ENCODE results near the gene NPLOC4. TPM values are rescaled to one million over a fixed set of nuclear protein-coding genes. Genes with fewer than 3 reads are reported as not detected.
A peak's percentile ranks its signal among the peaks of the same experiment; 100 is the strongest.

Gene NPLOC4
- total RNA-seq, 1 experiment from 2014 or later: 75.7 TPM

DNA sequence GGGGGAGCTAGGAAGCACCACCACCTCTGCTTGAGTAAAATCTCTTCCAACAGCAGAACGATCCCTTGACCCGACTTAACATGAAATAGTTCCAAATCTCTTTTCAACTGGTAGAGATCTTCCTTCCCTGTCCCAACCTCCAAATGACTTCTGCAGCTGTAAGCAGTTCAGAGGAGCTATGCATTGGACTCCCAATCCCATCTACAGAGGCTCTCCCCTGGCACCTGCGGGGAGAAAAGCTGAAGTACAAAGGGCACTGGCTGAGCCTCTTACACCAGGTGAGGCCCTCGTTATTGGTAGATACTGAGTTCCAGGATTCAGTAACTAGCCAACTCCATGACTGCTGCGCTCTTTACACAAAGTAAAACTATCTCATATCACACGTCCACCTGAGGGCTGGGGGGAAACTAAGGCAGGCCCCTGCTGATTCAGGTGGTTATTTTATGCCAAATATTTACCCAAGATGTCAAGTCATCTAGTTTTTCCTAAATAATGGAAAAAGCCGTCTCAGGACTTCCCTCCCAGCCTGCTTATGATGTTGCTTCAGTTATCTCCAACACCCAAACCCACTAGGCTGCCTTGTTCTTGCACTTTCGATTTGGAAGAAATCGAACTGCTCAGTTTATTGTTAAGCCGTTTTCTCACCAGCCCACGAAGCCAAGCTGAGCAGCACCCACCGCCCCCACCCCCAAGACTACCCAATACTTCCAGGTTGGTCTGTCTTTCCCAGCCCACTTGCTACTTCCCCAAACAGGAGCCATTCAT lies 127.5 kb downstream of the NPLOC4 start:
- DNase-seq (ENCODE audit: low read depth): no peak

DNA sequence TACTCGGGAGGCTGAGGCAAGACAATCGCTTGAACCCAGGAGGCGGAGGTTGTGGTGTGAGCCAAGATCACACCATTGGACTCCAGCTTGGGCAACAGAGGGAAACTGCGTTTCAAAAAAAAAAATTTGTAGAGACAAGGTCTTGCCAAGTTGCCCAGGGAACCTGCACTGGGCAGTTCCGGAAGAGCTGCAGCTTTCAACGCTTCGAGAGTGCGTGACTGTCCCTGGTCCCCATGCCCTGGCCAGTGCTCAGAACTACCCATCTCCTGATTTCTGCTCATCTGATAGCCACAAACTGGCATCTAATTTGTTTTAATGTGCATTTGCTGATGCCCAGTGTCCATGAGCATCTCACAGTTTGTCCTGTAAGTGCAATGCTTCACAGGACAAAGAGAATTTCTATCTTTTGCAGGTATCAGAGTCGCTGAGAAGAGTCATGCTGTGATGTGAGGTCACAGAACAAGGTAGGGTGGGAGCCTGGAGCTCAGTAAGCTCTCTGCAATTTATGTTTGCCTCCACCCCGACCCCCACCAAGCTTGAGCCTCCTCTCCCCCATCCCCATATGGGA lies 128.2 kb downstream of the NPLOC4 start:
- DNase-seq (ENCODE audit: low read depth): peak; percentile 43

Other genes with a start within 250 kb of the NPLOC4 start
- 4.9 and 6.6 TPM in 2 replicates for gene BAHCC1, start 241.7 kb downstream of the NPLOC4 start, total RNA-seq (2014; rRNA removed)
- 6,893 and 8,596 TPM in 2 replicates for gene ACTG1, start 124.3 kb downstream of the NPLOC4 start, total RNA-seq (2014; rRNA removed)
- 0.26 and 0.29 TPM in 2 replicates for gene FSCN2, start 108.7 kb downstream of the NPLOC4 start, total RNA-seq (2014; rRNA removed)
- gene FAAP100, start 84.8 kb downstream of the NPLOC4 start, total RNA-seq (2014; rRNA removed): 27.2 and 31.3 TPM in 2 replicates
- gene TSPAN10, start 84 bp upstream of the NPLOC4 start, total RNA-seq (2014; rRNA removed): 8.5 and 8.8 TPM in 2 replicates
- not detected in 2 replicates for gene PDE6G, start 19.4 kb upstream of the NPLOC4 start, total RNA-seq (2014; rRNA removed)
- gene OXLD1, start 29.5 kb upstream of the NPLOC4 start, total RNA-seq (2014; rRNA removed): 54.1 and 54.8 TPM in 2 replicates
- 25.2 and 28.2 TPM in 2 replicates for gene CCDC137, start 29.6 kb upstream of the NPLOC4 start, total RNA-seq (2014; rRNA removed)
- gene ARL16, start 46.7 kb upstream of the NPLOC4 start, total RNA-seq (2014; rRNA removed): 39.6 and 42.9 TPM in 2 replicates
- 157 and 200 TPM in 2 replicates for gene HGS, start 46.9 kb upstream of the NPLOC4 start, total RNA-seq (2014; rRNA removed)
- 23.4 and 31.3 TPM in 2 replicates for gene MRPL12, start 66.3 kb upstream of the NPLOC4 start, total RNA-seq (2014; rRNA removed)
- 37.3 and 37.8 TPM in 2 replicates for gene SLC25A10, start 75.2 kb upstream of the NPLOC4 start, total RNA-seq (2014; rRNA removed)
- not detected in 2 replicates for gene GCGR, start 167.0 kb upstream of the NPLOC4 start, total RNA-seq (2014; rRNA removed)
- 106 TPM in 2 replicates for gene MCRIP1, start 196.2 kb upstream of the NPLOC4 start, total RNA-seq (2014; rRNA removed)
- 1.0 TPM in 1 of 2 replicates, not detected in the other for gene PPP1R27, start 197.9 kb upstream of the NPLOC4 start, total RNA-seq (2014; rRNA removed)
- gene P4HB, start 223.4 kb upstream of the NPLOC4 start, total RNA-seq (2014; rRNA removed): 1,598 and 3,461 TPM in 2 replicates
- 303 and 305 TPM in 2 replicates for gene ARHGDIA, start 234.2 kb upstream of the NPLOC4 start, total RNA-seq (2014; rRNA removed)